ENCODE results near the gene AK3.
"Not testable (repeated sequence)": the region's sequence is repeated elsewhere in the genome, so short reads cannot be mapped to it uniquely, and the experiment has no call there.

Gene AK3

DNA sequence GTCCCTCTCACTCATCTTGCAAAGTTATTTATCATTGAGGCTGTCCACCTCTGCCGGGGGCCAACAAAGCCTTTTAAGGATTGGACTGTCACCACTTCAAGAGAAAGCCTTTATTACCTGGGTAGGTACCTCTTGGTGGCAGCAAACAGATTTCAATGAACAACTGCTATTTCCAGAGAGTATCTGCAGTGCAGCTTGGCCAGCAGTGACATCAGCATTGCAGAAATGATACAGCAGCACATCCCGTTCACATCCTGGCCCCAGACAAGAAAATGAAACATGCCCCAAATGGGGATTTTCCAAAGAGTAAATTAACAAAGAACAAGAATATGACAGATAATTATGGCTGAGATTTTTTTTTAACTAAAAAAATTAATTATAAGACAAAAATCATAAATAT is 72.4 kb downstream of the AK3 start:
- DNase-seq = no peak

DNA sequence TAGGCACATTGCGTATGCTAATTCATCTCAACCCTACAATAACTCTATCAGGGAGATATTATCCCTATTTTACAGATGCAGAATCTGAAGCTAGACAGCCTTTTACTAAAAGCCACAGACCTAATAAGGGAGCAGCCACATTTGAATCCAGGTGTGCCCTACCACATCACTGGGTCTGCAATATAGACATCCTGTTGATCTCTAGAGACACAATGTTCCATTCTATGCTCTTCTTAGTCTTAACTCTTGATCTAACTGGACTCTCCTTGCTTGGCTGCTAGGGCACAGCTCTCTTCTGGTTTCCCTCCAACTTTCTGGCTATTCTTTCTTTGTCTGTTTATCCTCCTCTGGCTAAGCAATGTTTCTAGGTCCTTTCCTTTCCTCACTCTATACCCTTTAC is 73.3 kb downstream of the AK3 start:
- DNase-seq = no peak

DNA sequence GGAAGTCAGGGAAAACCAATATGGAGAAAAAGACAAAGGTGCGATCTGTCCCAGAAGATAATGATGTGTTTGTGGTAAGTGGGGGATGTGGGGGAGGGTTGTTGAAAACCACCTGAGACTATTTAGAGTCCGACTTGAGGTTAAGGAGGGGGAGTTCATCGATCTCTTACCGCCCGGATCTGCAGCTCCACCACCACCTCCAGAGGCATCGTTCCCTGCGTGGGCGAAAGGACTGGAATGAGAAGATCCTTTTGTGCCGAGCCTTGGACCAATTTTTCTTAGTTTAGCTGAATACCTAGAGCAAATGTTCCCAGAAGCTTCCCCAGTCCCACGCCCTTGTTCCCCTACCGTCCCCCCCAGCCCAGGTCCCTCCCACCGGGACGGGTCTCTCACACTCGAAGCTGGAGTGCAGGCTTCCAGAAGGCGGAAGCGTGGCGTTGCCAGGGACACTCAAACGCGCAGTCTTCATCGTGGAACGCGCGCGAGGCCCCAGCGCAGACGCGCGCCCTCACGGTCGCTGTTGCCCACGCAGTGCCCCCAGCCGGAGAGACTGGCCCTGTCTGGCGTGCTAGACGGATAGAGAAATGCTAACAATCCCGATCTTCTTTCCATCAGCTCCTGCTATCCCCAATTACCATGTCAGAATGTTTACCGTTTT is 74.8 kb downstream of the AK3 start, which contains the start of gene SPATA6L:
Gene SPATA6L, minus strand, starts transcription at position 439 of the 658 bp plus-strand sequence. Its CDS starts 230 bp downstream, at position 209.
- DNase-seq = peak in 56 of 58 donors; percentile 15 to 78 (median 51)

DNA sequence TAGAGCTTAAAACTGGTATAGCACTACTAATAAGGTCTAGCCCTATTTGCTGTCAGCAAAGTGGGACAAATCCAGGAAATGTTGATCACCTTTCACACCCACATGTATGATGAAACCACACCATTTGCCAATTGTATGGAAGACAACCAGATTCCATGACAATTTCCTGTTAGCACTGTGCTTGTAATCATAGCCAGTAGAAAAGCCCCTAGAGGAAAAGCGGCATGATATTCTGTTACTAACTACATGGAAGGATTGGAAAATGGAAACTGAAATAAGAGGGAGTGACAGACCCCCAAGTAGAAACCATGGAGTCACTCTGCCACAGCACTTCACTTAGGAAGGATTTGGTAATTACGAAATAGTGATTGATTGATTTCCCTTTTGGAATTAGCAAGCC is 75.6 kb downstream of the AK3 start:
- no peak for DNase-seq

DNA sequence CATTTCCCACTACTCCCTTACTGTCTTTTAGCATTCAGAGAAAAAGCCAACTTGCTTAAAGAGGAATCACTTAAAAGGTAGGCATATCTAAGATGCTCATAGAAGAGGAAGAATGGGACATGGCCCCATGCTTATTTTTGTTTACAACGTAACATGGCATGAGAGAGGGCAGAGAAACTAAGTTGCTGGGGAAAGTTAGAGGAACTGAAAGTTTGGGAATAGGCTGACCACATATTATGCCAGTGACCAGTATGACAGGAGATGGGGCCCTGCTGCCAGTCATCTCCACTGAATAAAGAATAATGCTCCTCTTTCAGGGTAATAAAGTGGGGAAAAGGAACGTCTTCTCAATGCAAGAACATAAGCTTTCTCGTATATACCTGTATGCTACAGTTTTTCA is 77.0 kb downstream of the AK3 start:
- no peak for DNase-seq

DNA sequence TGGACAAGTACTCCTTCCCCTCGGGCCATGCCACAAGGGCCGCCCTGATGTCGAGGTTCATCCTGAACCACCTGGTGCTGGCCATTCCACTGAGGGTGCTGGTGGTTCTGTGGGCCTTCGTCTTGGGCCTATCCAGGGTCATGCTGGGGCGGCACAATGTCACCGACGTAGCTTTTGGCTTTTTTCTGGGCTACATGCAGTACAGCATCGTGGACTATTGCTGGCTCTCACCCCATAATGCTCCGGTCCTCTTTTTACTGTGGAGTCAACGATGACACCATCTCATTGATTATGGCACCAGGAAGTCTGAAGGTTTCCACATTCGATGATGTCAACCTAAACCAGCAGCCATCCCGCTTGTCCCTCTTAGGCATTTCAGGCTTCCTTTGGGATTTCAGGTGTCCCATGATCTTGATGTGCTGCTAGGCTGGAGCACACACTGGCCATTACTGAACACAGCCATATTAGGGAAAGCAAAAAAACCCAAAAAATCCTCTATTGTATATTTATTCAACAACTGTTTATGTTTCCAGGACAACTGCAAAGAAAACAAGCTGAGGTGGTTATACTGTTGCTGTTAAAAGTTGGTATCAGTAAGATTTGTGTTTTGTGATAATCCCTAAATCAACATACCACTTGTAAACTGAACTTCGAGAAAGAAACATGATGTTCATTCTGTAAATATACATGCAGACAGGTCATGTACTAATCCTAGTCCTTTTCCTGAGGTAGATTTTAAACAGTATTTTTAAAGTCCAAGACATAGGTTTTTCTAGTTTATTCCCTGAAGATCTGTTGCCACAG is 77.8 kb downstream of the AK3 start:
- DNase-seq = peak in 2 of 58 donors; percentile 30 to 49

DNA sequence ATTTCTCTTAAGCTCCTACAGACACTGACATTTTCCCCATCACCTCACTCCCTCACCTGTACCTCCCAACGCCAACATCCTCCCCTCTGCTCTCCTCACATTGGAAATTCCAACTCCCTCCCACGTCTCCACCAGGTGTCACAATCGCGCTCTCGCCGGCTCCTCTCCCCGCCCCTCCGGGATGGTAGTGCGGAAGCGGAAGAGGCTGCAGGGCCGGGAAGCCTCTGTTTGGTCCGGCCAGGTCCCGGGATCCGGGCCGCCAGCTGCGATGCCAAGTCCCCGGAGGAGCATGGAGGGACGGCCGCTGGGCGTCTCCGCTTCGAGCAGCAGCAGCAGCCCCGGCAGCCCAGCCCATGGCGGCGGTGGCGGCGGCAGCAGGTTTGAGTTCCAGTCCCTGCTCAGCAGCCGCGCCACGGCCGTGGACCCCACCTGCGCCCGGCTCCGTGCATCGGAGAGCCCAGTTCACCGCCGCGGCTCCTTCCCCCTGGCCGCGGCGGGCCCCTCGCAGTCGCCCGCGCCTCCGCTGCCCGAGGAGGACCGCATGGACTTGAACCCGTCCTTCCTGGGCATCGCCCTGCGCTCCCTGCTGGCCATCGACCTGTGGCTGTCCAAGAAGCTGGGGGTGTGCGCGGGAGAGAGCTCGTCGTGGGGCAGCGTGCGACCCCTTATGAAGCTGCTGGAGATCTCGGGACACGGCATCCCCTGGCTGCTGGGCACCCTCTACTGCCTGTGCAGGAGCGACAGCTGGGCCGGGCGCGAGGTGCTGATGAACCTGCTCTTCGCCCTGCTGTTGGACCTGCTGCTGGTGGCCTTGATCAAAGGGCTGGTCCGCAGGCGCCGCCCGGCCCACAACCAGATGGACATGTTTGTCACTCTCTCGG is 78.7 kb downstream of the AK3 start, which contains the start of gene PLPP6:
Gene PLPP6, plus strand, starts transcription at position 187 of the 881 bp plus-strand sequence. Its CDS starts 82 bp downstream, at position 269.
- peak; percentile 14 to 89 (median 70) for DNase-seq

DNA sequence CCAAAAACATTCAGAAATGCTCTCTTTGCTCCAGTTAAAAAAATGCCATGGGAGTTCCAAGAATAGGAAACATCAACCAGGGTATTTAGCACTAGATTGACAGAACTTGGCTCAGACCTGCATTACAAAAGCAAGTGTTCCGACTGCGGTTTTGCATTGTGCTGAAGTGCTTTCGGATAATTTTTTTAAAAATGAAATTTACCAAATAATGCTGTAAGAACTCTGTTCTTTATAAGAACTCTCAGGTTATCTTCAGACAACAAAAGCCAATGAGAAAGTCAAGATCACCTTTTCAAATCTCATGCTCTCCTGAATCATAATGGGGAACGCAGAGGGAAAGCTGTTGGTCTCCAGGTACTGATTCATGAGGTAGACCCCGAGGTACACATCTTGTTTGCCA is 79.4 kb downstream of the AK3 start:
- no peak for DNase-seq

DNA sequence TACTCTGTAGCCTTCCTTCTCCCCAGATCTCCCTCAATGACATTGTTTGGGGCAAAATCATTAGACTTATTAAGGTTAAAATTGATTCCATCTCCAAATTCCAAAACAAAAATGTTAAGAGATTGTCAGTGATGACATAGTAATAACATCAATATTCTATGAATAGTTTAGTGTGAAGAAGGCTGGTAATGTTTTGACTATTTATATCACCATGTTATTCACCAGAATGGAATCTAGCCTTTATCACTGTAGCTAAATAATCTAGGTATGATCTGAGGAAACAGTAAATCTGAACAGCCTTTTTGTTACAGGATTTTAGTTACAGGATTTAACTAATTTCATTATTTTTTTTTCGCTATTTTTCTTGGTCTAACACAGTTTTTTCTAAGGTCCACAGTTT is 79.8 kb downstream of the AK3 start:
- no peak for DNase-seq

DNA sequence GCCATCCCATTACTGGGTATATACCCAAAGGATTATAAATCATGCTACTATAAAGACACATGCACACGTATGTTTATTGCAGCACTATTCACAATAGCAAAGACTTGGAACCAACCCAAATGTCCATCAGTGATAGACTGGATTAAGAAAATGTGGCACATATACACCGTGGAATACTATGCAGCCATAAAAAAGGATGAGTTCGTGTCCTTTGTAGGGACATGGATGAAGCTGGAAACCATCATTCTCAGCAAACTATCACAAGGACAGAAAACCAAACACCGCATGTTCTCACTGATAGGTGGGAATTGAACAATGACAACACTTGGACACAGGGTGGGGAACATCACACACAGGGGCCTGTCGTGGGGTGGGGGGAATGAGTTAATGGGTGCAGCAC is 80.3 kb downstream of the AK3 start:
- DNase-seq = not testable (repeated sequence)
